HG02623 (cell line): Measurements from ENCODE around the gene CNIH2.
"Not testable (repeated sequence)": the region's sequence is repeated elsewhere in the genome, so short reads cannot be mapped to it uniquely, and the experiment has no call there.

Experiments used
- ATAC-seq: cut with Tn5 transposase; IDR thresholded peaks from one replicate; pipeline ENCODE4 v1.9.1; 2021; ENCODE audit warnings: moderate library complexity; ENCODE audit not compliant: unreplicated experiment

Gene CNIH2

GRCh38 chr11:66289548-66290329 lies 11.8 kb downstream of the CNIH2 start:
- peak; percentile 28 for ATAC-seq

DNA sequence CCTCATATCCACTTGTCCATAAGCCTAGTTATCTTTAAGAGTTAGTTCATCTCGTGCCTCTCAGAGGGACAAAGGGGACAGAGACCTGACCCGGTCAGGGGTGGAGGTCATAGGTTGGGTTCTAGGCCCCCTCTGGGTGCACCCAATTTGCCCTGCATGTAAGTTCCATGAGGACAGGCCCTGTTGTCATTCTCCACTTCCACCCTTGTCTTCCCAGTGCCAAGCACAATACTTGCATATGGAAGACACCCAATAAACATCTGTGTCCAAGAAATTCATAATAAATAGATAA lies 12.3 kb downstream of the CNIH2 start:
- ATAC-seq: no peak

GRCh38 chr11:66291303-66291705 lies 13.3 kb downstream of the CNIH2 start:
- ATAC-seq: no peak

- no peak for ATAC-seq
Observed at GRCh38 chr11:66291706-66292542, 13.9 kb downstream of the CNIH2 start, which contains the start of gene TMEM151A. Gene TMEM151A (plus strand): TSS chr11:66291894. CDS start chr11:66292014, 120 bp downstream.

DNA sequence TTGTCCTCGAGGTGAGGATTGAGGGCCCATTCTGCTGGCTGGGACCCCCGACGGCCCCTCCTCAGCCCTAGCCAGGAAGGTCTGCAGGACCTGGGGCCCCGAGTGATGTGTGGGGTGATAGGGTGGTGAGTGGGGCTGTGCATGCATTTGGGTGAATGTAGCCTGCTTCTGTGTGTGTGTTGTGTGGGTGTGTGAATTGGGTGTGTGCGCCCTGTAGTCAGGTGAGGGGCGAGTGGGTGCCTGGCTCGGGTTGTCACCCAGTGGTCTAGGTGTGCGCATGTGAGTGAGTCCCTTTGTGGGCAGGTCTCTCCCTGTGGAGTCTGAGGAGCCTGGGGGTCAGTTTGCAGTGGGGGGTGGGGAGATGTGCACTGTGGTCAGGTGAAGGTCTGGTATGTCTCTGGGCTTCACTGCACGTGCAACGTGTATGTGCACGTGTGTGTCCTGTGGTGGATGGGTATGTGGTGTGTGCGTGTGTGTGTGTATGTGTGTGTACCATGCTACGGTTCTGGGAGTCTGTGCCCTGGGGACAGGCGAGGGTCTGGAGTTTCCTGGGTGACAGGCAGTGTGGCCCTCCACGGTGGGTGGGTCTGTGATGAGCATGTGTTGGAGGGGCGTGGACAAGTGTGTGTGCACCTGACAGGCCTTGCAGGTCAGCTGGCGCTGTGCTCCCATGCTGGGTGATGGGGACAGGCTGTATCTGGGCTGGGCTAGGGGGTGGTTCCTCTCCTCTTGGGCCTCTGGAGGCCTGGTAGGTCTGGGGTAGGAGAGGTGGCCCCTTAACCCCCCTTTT lies 14.8 kb downstream of the CNIH2 start:
- ATAC-seq: no peak

DNA sequence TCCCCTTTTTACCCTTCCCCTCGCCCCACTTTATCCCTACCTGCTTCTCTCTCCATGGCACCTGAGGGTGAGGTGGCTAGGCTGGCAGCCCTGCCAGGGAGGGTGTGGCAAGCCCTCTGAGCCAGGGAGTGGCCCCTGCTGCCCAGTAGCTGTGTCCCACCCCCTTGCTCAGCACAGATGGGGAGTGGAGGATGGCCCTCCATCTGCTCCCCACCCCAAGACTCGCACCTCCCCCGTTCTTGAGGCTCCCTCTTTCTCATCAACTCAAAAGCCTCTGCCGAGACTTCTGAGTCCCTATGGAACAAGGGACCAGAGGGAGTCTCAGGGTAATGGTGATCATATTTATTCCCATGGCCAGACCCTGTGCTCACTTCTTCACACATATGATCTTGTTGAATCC lies 15.4 kb downstream of the CNIH2 start:
- ATAC-seq: no peak

GRCh38 chr11:66293777-66294625 lies 16.0 kb downstream of the CNIH2 start:
- no peak for ATAC-seq

DNA sequence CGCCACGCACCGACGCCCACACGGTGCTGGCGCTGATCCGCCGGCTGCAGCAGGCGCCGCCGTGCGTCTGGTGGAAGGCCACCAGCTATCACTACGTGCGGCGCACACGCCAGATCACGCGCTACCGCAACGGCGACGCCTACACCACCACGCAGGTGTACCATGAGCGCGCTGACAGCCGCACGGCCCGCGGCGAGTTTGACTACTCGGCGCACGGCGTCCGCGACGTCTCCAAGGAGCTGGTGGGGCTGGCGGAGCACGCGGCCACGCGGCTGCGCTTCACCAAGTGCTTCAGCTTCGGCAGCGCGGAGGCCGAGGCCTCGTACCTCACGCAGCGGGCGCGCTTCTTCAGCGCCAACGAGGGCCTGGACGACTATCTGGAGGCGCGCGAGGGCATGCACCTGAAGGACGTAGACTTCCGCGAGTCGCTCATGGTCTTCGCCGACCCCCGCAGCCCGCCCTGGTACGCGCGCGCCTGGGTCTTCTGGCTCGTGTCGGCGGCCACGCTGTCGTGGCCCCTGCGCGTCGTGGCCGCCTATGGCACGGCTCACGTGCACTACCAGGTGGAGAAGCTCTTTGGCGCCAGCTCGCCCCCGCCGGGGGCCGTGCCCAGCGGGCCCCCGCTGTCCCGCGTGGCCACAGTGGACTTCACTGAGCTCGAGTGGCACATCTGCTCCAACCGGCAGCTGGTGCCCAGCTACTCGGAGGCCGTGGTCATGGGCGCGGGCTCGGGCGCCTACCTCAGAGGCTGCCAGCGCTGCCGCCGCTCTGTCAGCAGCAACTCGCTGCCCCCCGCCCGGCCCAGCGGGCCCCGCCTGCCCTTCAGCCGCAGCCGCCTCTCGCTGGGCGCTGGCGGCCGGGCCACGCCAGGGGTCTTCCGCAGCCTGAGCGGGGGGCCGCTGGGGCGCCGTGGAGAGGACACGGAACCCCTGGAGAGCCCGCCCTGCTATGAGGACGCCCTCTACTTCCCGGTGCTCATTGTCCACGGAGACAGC lies 16.9 kb downstream of the CNIH2 start:
- ATAC-seq: no peak

DNA sequence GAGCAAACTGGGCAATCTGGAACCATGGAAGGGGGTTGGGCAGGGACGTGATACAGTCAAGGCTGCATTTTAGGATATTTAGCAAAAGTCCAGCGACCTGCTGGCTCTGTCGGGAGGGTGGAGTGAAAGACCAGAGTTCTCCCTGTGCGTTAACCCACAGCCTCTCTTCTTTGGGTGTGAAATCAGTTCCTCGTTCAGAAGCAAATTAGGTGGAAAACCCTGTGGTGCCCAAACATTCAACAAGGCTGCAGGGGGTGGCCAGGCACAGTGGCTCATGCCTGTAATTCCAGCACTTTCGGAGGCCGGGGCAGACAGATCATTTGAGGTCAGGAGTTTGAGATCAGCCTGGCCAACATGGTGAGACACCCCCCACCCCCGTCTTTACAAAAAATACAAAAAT lies 19.6 kb downstream of the CNIH2 start:
- no peak for ATAC-seq

DNA sequence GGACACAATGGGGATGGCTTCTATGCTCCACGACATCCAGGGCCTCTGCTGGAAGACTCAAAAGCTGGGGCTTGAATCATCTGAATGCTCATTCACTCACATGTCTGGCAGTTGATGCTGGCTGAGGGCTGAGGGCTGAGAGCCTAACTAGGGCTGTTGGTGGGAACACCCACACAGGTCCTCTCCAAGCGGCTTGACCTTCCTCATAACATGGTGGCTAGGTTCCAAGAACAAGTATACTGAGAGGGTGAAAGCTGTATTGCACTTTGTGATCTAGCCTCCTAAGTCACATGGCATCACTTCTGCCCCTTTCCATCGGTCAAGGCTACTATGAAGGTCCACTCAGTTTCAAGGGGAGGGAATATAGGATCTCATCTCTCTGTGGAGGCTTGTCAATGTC lies 21.2 kb downstream of the CNIH2 start:
- ATAC-seq: no peak

DNA sequence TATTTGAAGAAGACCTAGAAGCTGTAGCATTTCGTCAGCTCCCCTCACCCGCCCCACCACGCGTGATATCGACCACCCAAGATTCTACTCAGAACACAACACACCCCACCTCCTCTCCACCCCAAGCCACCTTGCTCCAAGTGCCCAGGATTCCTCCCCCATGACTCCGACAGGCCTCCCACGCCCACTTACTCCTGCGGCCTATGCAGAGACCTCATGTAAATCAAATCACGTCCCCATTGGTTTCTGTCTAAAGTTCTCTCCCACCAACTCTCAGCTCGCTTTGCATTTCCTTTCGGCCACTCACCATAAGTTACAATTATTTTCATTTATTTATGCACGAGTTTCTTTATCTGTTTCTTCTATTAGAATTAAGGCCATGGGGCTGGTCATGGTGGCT lies 24.7 kb downstream of the CNIH2 start:
- no peak for ATAC-seq

GRCh38 chr11:66309475-66309874 lies 31.5 kb downstream of the CNIH2 start:
- ATAC-seq: no peak

DNA sequence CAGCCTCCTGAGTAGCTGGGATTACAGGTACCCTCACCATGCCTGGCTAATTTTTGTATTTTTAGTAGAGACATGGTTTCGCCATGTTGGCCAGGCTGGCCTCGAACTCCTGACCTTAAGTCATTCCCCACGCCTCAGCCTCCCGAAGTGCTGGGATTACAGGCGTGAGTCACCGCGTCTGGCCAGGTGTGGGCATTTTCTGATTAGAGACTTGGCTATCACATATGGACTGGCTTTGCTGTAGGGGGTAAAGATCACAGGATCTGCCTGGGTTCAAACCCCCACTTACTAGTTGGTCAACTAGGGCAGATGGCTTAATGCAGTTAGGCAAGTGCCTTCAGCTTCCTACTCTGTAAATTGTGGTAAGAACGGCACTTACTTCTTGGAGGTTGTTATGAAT lies 32.3 kb downstream of the CNIH2 start:
- ATAC-seq: no peak

DNA sequence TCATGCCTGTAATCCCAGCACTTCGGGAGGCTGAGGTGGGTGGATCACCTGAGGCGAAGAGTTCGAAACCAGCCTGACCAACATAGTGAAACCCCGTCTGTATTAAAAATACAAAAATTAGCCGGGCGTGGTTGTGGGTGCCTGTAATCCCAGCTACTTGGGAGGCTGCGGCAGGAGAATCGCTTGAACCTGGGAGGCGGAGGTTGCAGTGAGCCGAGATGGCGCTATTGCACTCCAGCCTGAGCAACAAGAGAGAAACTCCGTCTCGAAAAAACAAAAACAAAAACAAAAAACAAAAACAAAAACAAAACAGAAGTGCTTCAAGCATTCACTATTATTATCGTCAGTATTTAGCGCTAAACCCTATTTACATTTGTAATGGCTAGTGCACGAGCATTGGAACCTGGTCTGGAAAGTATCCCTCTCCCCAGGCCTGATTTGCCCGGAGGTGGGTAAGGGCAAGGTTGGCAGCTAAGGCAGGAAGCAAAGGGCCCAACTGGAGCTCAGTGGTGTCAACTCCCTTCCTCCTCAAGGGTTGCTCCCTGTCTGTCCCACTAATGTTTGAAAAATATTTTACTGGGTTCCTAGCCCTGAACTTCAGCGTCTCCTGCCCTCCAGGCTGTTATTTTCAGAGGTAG lies 32.9 kb downstream of the CNIH2 start:
- not testable (repeated sequence) for ATAC-seq

- no peak for ATAC-seq
Observed at GRCh38 chr11:66311470-66311964, 33.5 kb downstream of the CNIH2 start.

DNA sequence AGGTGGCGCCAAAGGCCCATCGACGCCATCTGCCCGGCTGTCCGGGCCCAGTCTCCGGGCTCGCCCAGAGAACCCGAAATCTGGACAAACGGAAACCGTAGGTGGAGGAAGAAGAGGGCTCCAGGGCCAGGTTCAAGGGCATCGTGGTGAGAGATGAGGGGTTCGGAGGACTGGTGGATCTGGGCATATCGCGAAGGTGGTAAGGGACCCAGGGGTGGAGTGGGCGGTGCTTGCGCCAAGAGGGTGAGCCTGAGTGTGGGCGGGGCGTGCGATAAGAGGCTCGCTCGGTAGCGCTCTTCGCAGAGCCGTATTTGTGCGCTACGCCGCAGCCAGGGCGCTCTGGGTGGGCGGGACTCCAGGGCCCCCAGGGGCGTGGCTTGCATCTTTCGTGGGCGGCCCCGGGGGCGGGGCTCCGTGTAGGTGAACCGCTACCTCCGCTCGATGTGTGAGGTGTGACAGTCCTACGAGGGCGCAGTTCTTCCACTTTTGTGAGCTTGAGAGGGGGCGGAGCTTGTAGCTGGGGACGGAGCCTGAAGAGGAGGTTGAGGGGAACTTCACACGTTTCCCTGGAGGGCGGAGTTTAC lies 34.1 kb downstream of the CNIH2 start:
- ATAC-seq: peak; percentile 50

- peak; percentile 52 for ATAC-seq
Observed at GRCh38 chr11:66312549-66313320, 34.8 kb downstream of the CNIH2 start.
